Esophagus muscularis mucosa (tissue), 4 donors: Measurements from ENCODE around the gene MSH6. TPM values are rescaled to one million over a fixed set of nuclear protein-coding genes. Genes with fewer than 3 reads are reported as not detected.

Experiments
- DNase-seq: peaks from one replicate; pipeline ENCODE4 v3.0.0-alpha.2; 2017; ENCODE audit errors: extremely low spot score
- H3K27ac ChIP-seq, 4 donors: fragments of 200-600 bp; sonication (generic); replicated peaks in 1 of 4; 1 replicate in 3 of 4; 2 replicates in 1 of 4; pipeline ENCODE4 v1.5.1; 2016 to 2019; ENCODE audit warnings: mild to moderate bottlenecking in 1 of 4
- H3K27me3 ChIP-seq, 4 donors: fragments of 200-600 bp; sonication (generic); one replicate each; pipeline versions ENCODE4 v1.5.1 to v1.6.0; 2016 to 2019
- H3K36me3 ChIP-seq, 4 donors: fragments of 200-600 bp; sonication (generic); one replicate each; pipeline ENCODE4 v1.5.1; 2016 to 2019
- H3K4me1 ChIP-seq, 4 donors: fragments of 200-600 bp; sonication (generic); one replicate each; pipeline ENCODE4 v1.5.1; 2016 to 2019
- H3K4me3 ChIP-seq, 4 donors: fragments of 200-600 bp; sonication (generic); 1 replicate in 2 of 4; 2 replicates in 2 of 4; pipeline ENCODE4 v1.5.1; 2016 to 2019; ENCODE audit warnings: mild to moderate bottlenecking in 4 of 4, moderate library complexity in 1 of 4
- H3K9me3 ChIP-seq, 4 donors: fragments of 200-600 bp; sonication (generic); 1 replicate in 3 of 4; 2 replicates in 1 of 4; pipeline ENCODE4 v1.5.1; 2016 to 2019
- CTCF ChIP-seq, 3 experiments: fragments of 200-600 bp in 2 of 3; fragments of 450-650 bp in 1 of 3; sonication (generic) in 2 of 3; IDR thresholded peaks; one replicate each; pipeline ENCODE4 v1.5.1; 2017 to 2019; ENCODE audit warnings: antibody characterized with exemption in 3 of 3, mild to moderate bottlenecking in 2 of 3, moderate library complexity in 1 of 3
- EP300 ChIP-seq: sonication (generic); formaldehyde crosslinking; IDR thresholded peaks from one replicate; pipeline ENCODE4 v1.6.1; 2017; ENCODE audit warnings: antibody characterized with exemption
- POLR2A ChIP-seq: fragments of 450-650 bp; IDR thresholded peaks from one replicate; pipeline ENCODE4 v1.6.1; 2017; ENCODE audit warnings: antibody characterized with exemption, moderate library complexity, mild to moderate bottlenecking, low read depth
- POLR2AphosphoS5 ChIP-seq, 2 donors: sonication (generic); formaldehyde crosslinking; IDR thresholded peaks; one replicate each; pipeline ENCODE4 v1.6.1; 2017; ENCODE audit warnings: antibody characterized with exemption in 2 of 2
- WGBS: methylation state at CpG from one replicate; pipeline ENCODE4 v1.1.5; 2018; 5-methylcytosine and 5-hydroxymethylcytosine counted together
- intact Hi-C: fragments of 100-400 bp; cut with DNase I; formaldehyde crosslinking; loops from one replicate; pipeline ENCODE4 v1.15.1; 2023
- total RNA-seq, 4 donors: library from RNA; depleted of rRNA; stranded (reverse); fragments of >200 nt; gene quantifications; one replicate each; pipeline versions ENCODE4 v1.1.0 to v1.2.1, GENCODE V29; 2016

MSH6 gene
- total RNA-seq, 4 donors from 2014 or later = 28.2 to 47.0 (median 39.6) TPM

GRCh38 chr2:47769318-47769717 lies 13.6 kb upstream of the MSH6 start:
- H3K36me3 ChIP-seq = no peaks in the 10 kb centered on the region
- WGBS = 92% methylated on average over 9 of the region's 9 CpGs

GRCh38 chr2:47771211-47771610 lies 11.7 kb upstream of the MSH6 start:
- TF ChIP-seq EP300 (no peak), POLR2A (no peak), CTCF (IDR thresholded peaks at IDR 0.05) (no peak), POLR2AphosphoS5 (IDR thresholded peaks at IDR 0.05) (no peak)
- intact Hi-C loops = no loop called here
- peaks cover 0 to 7% (median 7%) of the 10 kb centered on the region in 4 donors for H3K4me1 ChIP-seq
- peaks cover 0 to 6% (median 0%) of the 10 kb centered on the region in 4 donors for H3K9me3 ChIP-seq
- H3K36me3 ChIP-seq = no peaks in the 10 kb centered on the region
- DNase-seq = no peak
- H3K4me3 ChIP-seq = no peak overlapping the region
- H3K27ac ChIP-seq = no peak overlapping the region
- peaks cover 0 to 7% (median 0%) of the 10 kb centered on the region in 4 donors for H3K27me3 ChIP-seq

More at GRCh38 chr2:47769318-47769717, 13.6 kb upstream of the MSH6 start:
- Histone ChIP-seq H3K4me3 (no peak overlapping the region), H3K27me3 (peaks cover 0 to 7% (median 0%) of the 10 kb centered on the region in 4 donors), H3K9me3 (peaks cover 0 to 6% (median 0%) of the 10 kb centered on the region in 4 donors), H3K27ac (no peak overlapping the region), H3K4me1 (peaks cover 0 to 7% (median 7%) of the 10 kb centered on the region in 4 donors)
- DNase-seq = no peak
- intact Hi-C loops = loop anchor here (10.0 kb wide), 1 partner anchor 435 kb away; no protein-coding TSS in a partner anchor
- no peak for TF ChIP-seq POLR2A
- no peak for TF ChIP-seq EP300
- no peak for TF ChIP-seq POLR2AphosphoS5 (IDR thresholded peaks at IDR 0.05)
- no peak for TF ChIP-seq CTCF (IDR thresholded peaks at IDR 0.05)

- Histone ChIP-seq H3K27ac (no peak overlapping the region), H3K36me3 (no peaks in the 10 kb centered on the region), H3K9me3 (peaks cover 0 to 6% (median 0%) of the 10 kb centered on the region in 4 donors), H3K27me3 (peaks cover 0 to 7% (median 0%) of the 10 kb centered on the region in 4 donors), H3K4me1 (peaks cover 0 to 7% (median 7%) of the 10 kb centered on the region in 4 donors), H3K4me3 (no peak overlapping the region)
- 93% methylated on average over 2 of the region's 2 CpGs for whole genome bisulfite sequencing
- DNase-seq = no peak
- intact Hi-C loops = no loop called here
- no peak for TF ChIP-seq CTCF (IDR thresholded peaks at IDR 0.05)
- TF ChIP-seq EP300 = no peak
- TF ChIP-seq POLR2A = no peak
- no peak for TF ChIP-seq POLR2AphosphoS5 (IDR thresholded peaks at IDR 0.05)
These were observed 10.6 kb upstream of the MSH6 start for GRCh38 chr2:47772343-47772742.

GRCh38 chr2:47774567-47774966 lies 8.4 kb upstream of the MSH6 start:
- Histone ChIP-seq H3K36me3 (no peaks in the 10 kb centered on the region), H3K9me3 (peaks cover 0 to 6% (median 0%) of the 10 kb centered on the region in 4 donors), H3K27ac (no peak overlapping the region), H3K4me1 (no peaks in the 10 kb centered on the region), H3K27me3 (no peaks in the 10 kb centered on the region), H3K4me3 (no peak overlapping the region)
- no peak for DNase-seq
- no peak for TF ChIP-seq CTCF (IDR thresholded peaks at IDR 0.05)
- TF ChIP-seq POLR2AphosphoS5 (IDR thresholded peaks at IDR 0.05) = no peak
- TF ChIP-seq EP300 = no peak
- no peak for TF ChIP-seq POLR2A
- intact Hi-C loops = no loop called here
